HepG2 (cell line): Measurements from ENCODE around the gene GPC6.

Experiments used
- EP300 ChIP-seq, 3 experiments: sonication (generic) in 1 of 3; formaldehyde crosslinking in 1 of 3; IDR thresholded peaks; 2 replicates each; pipeline versions ENCODE4 v1.5.1 to v1.6.1; 2011 to 2020; ENCODE audit warnings: low read depth in 2 of 3, low read length in 2 of 3, borderline replicate concordance in 1 of 3, improper control_type of control experiment in 1 of 3, mild to moderate bottlenecking in 1 of 3, missing genetic modification reagents in 1 of 3, moderate library complexity in 1 of 3
- MLLT10 ChIP-seq: sonication (generic); formaldehyde crosslinking; IDR thresholded peaks from 2 replicates; pipeline ENCODE4 v1.4.0; 2020; ENCODE audit warnings: missing genetic modification reagents
- MYC ChIP-seq: sonication (generic); formaldehyde crosslinking; IDR thresholded peaks from 2 replicates; pipeline ENCODE4 v1.9.0; 2021; ENCODE audit warnings: missing genetic modification reagents, borderline replicate concordance
- RAD21 ChIP-seq: fragments of 450-650 bp; formaldehyde crosslinking; IDR thresholded peaks from 2 replicates; pipeline ENCODE4 v1.5.0; 2020; ENCODE audit warnings: mild to moderate bottlenecking
- TF ChIP-seq, protein P1 (sequence below): sonication (generic); formaldehyde crosslinking; IDR thresholded peaks from 2 replicates; pipeline ENCODE4 v1.4.0; 2020; ENCODE audit warnings: missing genetic modification reagents
- TF ChIP-seq, protein P2 (sequence below): sonication (generic); formaldehyde crosslinking; IDR thresholded peaks from 2 replicates; pipeline ENCODE4 v1.4.0; 2020; ENCODE audit warnings: missing genetic modification reagents

DNA sequence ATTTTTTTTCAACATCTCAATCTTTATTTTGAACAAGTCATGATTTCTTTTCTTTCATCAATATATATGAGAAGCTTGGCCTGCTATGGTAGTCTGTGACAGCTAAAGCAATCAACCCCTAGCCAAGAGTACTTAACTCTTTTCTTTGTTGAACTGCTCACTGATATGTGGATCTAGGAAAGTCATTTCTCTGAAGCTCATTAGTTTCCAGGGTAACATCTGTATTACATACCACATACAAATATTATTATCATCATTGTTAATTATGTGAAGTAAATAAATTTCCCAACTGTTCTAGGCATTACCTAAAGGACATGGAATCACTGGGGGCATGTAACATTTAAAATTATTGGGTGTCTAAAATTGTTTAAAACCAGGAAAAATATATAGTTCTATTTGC lies 985.6 kb downstream of the GPC6 start:
- TF ChIP-seq MLLT10 (CRISPR knock-in tag) (no peak), RAD21 (CRISPR knock-in tag) (no peak), MYC (CRISPR knock-in tag) (no peak), EP300 (IDR thresholded peaks at IDR 0.05; ENCODE audit: low read depth in 2 of 2, low read length in 2 of 2) (no peak), EP300 (CRISPR knock-in tag; IDR thresholded peaks at IDR 0.05; ENCODE audit: borderline replicate concordance) (no peak)
- TF ChIP-seq, protein P1, sequence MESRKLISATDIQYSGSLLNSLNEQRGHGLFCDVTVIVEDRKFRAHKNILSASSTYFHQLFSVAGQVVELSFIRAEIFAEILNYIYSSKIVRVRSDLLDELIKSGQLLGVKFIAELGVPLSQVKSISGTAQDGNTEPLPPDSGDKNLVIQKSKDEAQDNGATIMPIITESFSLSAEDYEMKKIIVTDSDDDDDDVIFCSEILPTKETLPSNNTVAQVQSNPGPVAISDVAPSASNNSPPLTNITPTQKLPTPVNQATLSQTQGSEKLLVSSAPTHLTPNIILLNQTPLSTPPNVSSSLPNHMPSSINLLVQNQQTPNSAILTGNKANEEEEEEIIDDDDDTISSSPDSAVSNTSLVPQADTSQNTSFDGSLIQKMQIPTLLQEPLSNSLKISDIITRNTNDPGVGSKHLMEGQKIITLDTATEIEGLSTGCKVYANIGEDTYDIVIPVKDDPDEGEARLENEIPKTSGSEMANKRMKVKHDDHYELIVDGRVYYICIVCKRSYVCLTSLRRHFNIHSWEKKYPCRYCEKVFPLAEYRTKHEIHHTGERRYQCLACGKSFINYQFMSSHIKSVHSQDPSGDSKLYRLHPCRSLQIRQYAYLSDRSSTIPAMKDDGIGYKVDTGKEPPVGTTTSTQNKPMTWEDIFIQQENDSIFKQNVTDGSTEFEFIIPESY, result no peak
- TF ChIP-seq, protein P2, sequence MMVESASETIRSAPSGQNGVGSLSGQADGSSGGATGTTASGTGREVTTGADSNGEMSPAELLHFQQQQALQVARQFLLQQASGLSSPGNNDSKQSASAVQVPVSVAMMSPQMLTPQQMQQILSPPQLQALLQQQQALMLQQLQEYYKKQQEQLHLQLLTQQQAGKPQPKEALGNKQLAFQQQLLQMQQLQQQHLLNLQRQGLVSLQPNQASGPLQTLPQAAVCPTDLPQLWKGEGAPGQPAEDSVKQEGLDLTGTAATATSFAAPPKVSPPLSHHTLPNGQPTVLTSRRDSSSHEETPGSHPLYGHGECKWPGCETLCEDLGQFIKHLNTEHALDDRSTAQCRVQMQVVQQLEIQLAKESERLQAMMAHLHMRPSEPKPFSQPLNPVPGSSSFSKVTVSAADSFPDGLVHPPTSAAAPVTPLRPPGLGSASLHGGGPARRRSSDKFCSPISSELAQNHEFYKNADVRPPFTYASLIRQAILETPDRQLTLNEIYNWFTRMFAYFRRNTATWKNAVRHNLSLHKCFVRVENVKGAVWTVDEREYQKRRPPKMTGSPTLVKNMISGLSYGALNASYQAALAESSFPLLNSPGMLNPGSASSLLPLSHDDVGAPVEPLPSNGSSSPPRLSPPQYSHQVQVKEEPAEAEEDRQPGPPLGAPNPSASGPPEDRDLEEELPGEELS (CRISPR knock-in tag), result no peak
